ENCODE data around the gene ACTR6. TPM values are rescaled to one million over a fixed set of nuclear protein-coding genes. Genes with fewer than 3 reads are reported as not detected.
A peak's percentile ranks its signal among the peaks of the same experiment; 100 is the strongest.

The ACTR6 gene
- total and polyA plus RNA-seq, 2 experiments from 2014 or later = 25.1 to 29.7 TPM

DNA sequence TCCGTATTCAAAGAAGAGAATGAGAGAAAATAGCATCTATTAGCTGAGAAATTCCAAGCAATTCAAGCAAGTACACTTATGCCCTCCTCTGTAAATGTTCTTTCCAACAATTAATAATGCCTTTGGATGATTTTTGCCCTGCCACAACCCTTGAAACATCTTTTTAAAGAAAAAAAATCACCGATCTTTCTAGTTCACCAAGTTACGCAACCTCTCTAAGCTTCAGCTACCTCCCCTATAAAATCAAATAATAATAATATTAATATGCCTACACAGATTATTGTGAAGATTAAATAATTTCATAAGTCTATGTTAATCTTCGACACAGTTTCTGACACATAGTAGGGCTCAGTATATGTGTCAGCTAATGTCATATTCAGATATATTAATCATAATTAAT lies 47.1 kb downstream of the ACTR6 start:
- TF ChIP-seq EZH2 (IDR thresholded peaks at IDR 0.05; ENCODE audit: insufficient read depth, poor library complexity, severe bottlenecking) (no peak), EZH2phosphoT487 (IDR thresholded peaks at IDR 0.05; ENCODE audit: insufficient read depth, low read depth) (no peak)
- H3K4me3 ChIP-seq = no peak overlapping the region
- no peak overlapping the region for H3K4me2 ChIP-seq (ENCODE audit: unreplicated experiment)
- no peaks in the 10 kb centered on the region for H3K9me2 ChIP-seq (ENCODE audit: insufficient read depth)
- H3F3A ChIP-seq (ENCODE audit: insufficient read depth) = 0 out of 2 replicates have a peak, but pooled peaks cover 8% of the 10 kb centered on the region
- H3K79me2 ChIP-seq (ENCODE audit: insufficient read depth) = no peaks in the 10 kb centered on the region
- in situ Hi-C loops (cut with MboI) = loop anchor here (10.0 kb wide), 1 partner anchor 307 kb away; no protein-coding TSS in a partner anchor
- no peaks in the 10 kb centered on the region for H3K36me3 ChIP-seq (ENCODE audit: low read depth)
- no peak for DNase-seq
- H3K4me1 ChIP-seq (ENCODE audit: insufficient read depth) = peaks cover 17% of the 10 kb centered on the region
- H2AFZ ChIP-seq = no peak overlapping the region
- H3K27me3 ChIP-seq (replicated peaks; ENCODE audit: insufficient read depth) = no peaks in the 10 kb centered on the region
- 96 to 98% methylated on average over 4 of the region's 4 CpGs for WGBS, 2 experiments (ENCODE audit: low coverage in 1 of 2, low lambda C conversion rate in 2 of 2, missing lambda C conversion rate in 2 of 2)
- H3K27ac ChIP-seq = no peak overlapping the region
- no peaks in the 10 kb centered on the region for H4K20me1 ChIP-seq (ENCODE audit: insufficient read depth)
- H3K9ac ChIP-seq = no peak overlapping the region
- H3K9me3 ChIP-seq (ENCODE audit: low read depth) = no peaks in the 10 kb centered on the region

DNA sequence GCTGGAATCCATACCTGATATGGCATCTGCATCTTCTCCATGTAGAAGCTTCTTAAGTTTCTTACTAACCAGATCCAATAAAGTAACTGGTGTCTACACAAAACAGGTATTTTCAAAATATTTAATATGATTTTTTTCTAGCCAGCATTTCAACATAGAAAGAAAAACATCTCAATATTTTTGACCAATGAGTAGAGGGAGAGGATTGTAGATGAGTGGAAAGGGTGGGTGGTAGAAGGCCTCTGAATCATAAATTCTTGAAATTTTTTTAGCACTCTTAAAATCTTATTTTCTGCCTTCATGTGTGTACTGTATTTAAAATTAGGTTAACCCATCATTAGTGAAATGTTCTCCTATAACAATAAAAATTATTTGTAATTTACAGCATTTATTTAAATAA lies 48.3 kb downstream of the ACTR6 start:
- Histone ChIP-seq H3K4me1 (ENCODE audit: insufficient read depth) (peaks cover 17% of the 10 kb centered on the region), H3F3A (ENCODE audit: insufficient read depth) (0 out of 2 replicates have a peak, but pooled peaks cover 8% of the 10 kb centered on the region), H3K9me3 (ENCODE audit: low read depth) (no peaks in the 10 kb centered on the region), H3K4me3 (peak overlapping the region; percentile 39), H3K27me3 (replicated peaks; ENCODE audit: insufficient read depth) (no peaks in the 10 kb centered on the region), H2AFZ (peak overlapping the region; percentile 72), H3K79me2 (ENCODE audit: insufficient read depth) (no peaks in the 10 kb centered on the region), H3K9me2 (ENCODE audit: insufficient read depth) (no peaks in the 10 kb centered on the region), H3K27ac (peak overlapping the region; percentile 57), H3K4me2 (ENCODE audit: unreplicated experiment) (peak overlapping the region; percentile 54), H4K20me1 (ENCODE audit: insufficient read depth) (no peaks in the 10 kb centered on the region), H3K36me3 (ENCODE audit: low read depth) (no peaks in the 10 kb centered on the region), H3K9ac (no peak overlapping the region)
- peak; percentile 74 for DNase-seq
- TF ChIP-seq EZH2phosphoT487 (IDR thresholded peaks at IDR 0.05; ENCODE audit: insufficient read depth, low read depth) (no peak), EZH2 (IDR thresholded peaks at IDR 0.05; ENCODE audit: insufficient read depth, poor library complexity, severe bottlenecking) (no peak)
- in situ Hi-C loops (cut with MboI) = loop anchor here (10.0 kb wide), 1 partner anchor 306 kb away; no protein-coding TSS in a partner anchor

DNA sequence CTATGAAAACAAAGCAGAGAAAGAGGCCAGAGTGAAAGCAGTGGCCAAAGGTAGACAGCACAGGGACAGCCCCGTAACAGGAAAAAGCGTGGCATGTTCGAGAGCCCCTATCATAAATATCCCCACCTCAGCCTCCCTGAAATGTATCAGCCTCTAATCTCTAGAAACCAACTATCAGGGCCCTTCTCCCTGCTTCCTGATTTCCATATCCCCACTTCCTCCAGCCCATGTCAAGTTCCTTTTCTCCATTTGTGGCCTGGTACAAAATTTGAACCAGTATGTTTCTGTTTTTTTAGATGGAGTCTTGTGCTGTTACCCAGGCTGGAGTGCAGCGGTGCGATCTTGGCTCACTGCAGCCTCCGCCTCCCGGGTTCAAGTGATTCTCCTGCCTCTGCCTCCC lies 49.3 kb downstream of the ACTR6 start:
- H3K4me1 ChIP-seq (ENCODE audit: insufficient read depth) = peaks cover 17% of the 10 kb centered on the region
- TF ChIP-seq EZH2 (IDR thresholded peaks at IDR 0.05; ENCODE audit: insufficient read depth, poor library complexity, severe bottlenecking) (no peak), EZH2phosphoT487 (IDR thresholded peaks at IDR 0.05; ENCODE audit: insufficient read depth, low read depth) (no peak)
- no peak overlapping the region for H3K4me3 ChIP-seq
- no peak overlapping the region for H2AFZ ChIP-seq
- no peak overlapping the region for H3K4me2 ChIP-seq (ENCODE audit: unreplicated experiment)
- H3K9me2 ChIP-seq (ENCODE audit: insufficient read depth) = no peaks in the 10 kb centered on the region
- no peak overlapping the region for H3K9ac ChIP-seq
- WGBS, 2 experiments (ENCODE audit: low coverage in 1 of 2, low lambda C conversion rate in 2 of 2, missing lambda C conversion rate in 2 of 2) = 90 to 95% methylated on average over 7 of the region's 7 CpGs
- no peaks in the 10 kb centered on the region for H3K27me3 ChIP-seq (replicated peaks; ENCODE audit: insufficient read depth)
- no peaks in the 10 kb centered on the region for H3K79me2 ChIP-seq (ENCODE audit: insufficient read depth)
- no peaks in the 10 kb centered on the region for H3K9me3 ChIP-seq (ENCODE audit: low read depth)
- H3K36me3 ChIP-seq (ENCODE audit: low read depth) = no peaks in the 10 kb centered on the region
- in situ Hi-C loops (cut with MboI) = loop anchor here (10.0 kb wide), 1 partner anchor 305 kb away; no protein-coding TSS in a partner anchor
- H3K27ac ChIP-seq = no peak overlapping the region
- 0 out of 2 replicates have a peak, but pooled peaks cover 14% of the 10 kb centered on the region for H3F3A ChIP-seq (ENCODE audit: insufficient read depth)
- no peak for DNase-seq
- H4K20me1 ChIP-seq (ENCODE audit: insufficient read depth) = no peaks in the 10 kb centered on the region

DNA sequence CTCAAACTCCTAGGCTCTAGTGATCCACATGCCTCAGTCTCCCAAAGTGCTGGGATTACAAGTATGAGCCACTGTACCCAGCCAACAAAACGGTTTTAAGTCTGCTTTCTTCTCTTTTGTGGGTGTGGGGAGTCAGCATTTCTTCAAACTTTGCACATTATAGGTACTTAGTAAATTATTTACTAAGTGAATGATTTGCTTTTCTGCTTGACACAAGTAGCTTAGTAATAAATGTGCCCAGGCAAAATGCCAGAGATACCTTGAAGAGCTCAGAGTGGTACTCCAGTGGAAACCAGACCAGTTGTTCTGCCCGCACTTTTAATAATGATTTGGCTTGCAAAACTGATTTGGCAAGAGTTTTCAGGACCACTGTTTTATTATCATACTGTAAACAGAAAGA lies 51.3 kb downstream of the ACTR6 start:
- no peaks in the 10 kb centered on the region for H4K20me1 ChIP-seq (ENCODE audit: insufficient read depth)
- no peak for DNase-seq

More for the DNA sequence above, 51.3 kb downstream of the ACTR6 start:
- no peak overlapping the region for H3K4me3 ChIP-seq
- no peaks in the 10 kb centered on the region for H3K79me2 ChIP-seq (ENCODE audit: insufficient read depth)
- TF ChIP-seq EZH2 (IDR thresholded peaks at IDR 0.05; ENCODE audit: insufficient read depth, poor library complexity, severe bottlenecking) = no peak
- TF ChIP-seq EZH2phosphoT487 (IDR thresholded peaks at IDR 0.05; ENCODE audit: insufficient read depth, low read depth) = no peak
- 65 to 73% methylated on average over 2 of the region's 2 CpGs for WGBS, 2 experiments (ENCODE audit: low coverage in 1 of 2, low lambda C conversion rate in 2 of 2, missing lambda C conversion rate in 2 of 2)
- no peak overlapping the region for H3K4me2 ChIP-seq (ENCODE audit: unreplicated experiment)
- no peak overlapping the region for H3K9ac ChIP-seq
- H3K27ac ChIP-seq = no peak overlapping the region
- no peaks in the 10 kb centered on the region for H3K9me2 ChIP-seq (ENCODE audit: insufficient read depth)
- in situ Hi-C loops (cut with MboI) = no loop called here
- H3K4me1 ChIP-seq (ENCODE audit: insufficient read depth) = peaks cover 17% of the 10 kb centered on the region
- H3K27me3 ChIP-seq (replicated peaks; ENCODE audit: insufficient read depth) = no peaks in the 10 kb centered on the region
- H3K36me3 ChIP-seq (ENCODE audit: low read depth) = no peaks in the 10 kb centered on the region
- no peak overlapping the region for H2AFZ ChIP-seq
- 0 out of 2 replicates have a peak, but pooled peaks cover 19% of the 10 kb centered on the region for H3F3A ChIP-seq (ENCODE audit: insufficient read depth)
- no peaks in the 10 kb centered on the region for H3K9me3 ChIP-seq (ENCODE audit: low read depth)

All from GM23248 (cell line).